Fibroblast of lung (primary cell): ENCODE data around the gene POR. TPM values are rescaled to one million over a fixed set of nuclear protein-coding genes. Genes with fewer than 3 reads are reported as not detected.

ENCODE experiments used
- DNase-seq, 2 donors: peaks; one replicate each; pipeline versions ENCODE4 v3.0.0 to v3.0.0-alpha.2; 2010; ENCODE audit warnings: low read depth in 2 of 2
- H2AFZ ChIP-seq: 2 replicates; pipeline ENCODE4 v1.5.1; 2012; ENCODE audit warnings: low read length, control low read depth, inconsistent platforms
- H3K27ac ChIP-seq: 2 replicates; pipeline ENCODE4 v1.5.1; 2011; ENCODE audit warnings: low read length, control low read depth; ENCODE audit not compliant: insufficient read depth
- H3K27me3 ChIP-seq: 2 replicates; pipeline ENCODE4 v1.5.1; 2011; ENCODE audit warnings: mild to moderate bottlenecking, low read length; ENCODE audit not compliant: control insufficient read depth, insufficient read depth
- H3K36me3 ChIP-seq: 2 replicates; pipeline ENCODE4 v1.5.1; 2011; ENCODE audit warnings: low read length; ENCODE audit not compliant: control insufficient read depth, insufficient read depth
- H3K4me1 ChIP-seq: 2 replicates; pipeline ENCODE4 v1.5.1; 2011; ENCODE audit warnings: low read length; ENCODE audit not compliant: control insufficient read depth, insufficient read depth; ENCODE audit errors: extremely low read depth
- H3K4me2 ChIP-seq: 2 replicates; pipeline ENCODE4 v1.5.1; 2011; ENCODE audit warnings: low read length, control low read depth; ENCODE audit not compliant: insufficient read depth; ENCODE audit errors: extremely low read depth
- H3K4me3 ChIP-seq, 4 experiments: fragments of 200-600 bp in 1 of 4; sonication (generic) in 1 of 4; replicated peaks in 1 of 4; 2 replicates each; pipeline ENCODE4 v1.5.1; 2011 to 2016; ENCODE audit warnings: low read length in 4 of 4, low read depth in 3 of 4, mild to moderate bottlenecking in 3 of 4, control low read depth in 2 of 4, inconsistent platforms in 1 of 4, mixed read lengths in 1 of 4; ENCODE audit not compliant: insufficient read depth in 1 of 4; ENCODE audit errors: control extremely low read depth in 1 of 4
- H3K79me2 ChIP-seq: 2 replicates; pipeline ENCODE4 v1.5.1; 2012; ENCODE audit warnings: mild to moderate bottlenecking, low read length, inconsistent platforms; ENCODE audit not compliant: control insufficient read depth, insufficient read depth
- H3K9ac ChIP-seq: 2 replicates; pipeline ENCODE4 v1.5.1; 2011; ENCODE audit warnings: mild to moderate bottlenecking, low read length, control low read depth; ENCODE audit not compliant: insufficient read depth
- H3K9me3 ChIP-seq: 2 replicates; pipeline ENCODE4 v1.5.1; 2012; ENCODE audit warnings: low read depth, low read length; ENCODE audit not compliant: control insufficient read depth, insufficient read depth
- H4K20me1 ChIP-seq: 2 replicates; pipeline ENCODE4 v1.5.1; 2011; ENCODE audit warnings: low read length; ENCODE audit not compliant: control insufficient read depth, insufficient read depth; ENCODE audit errors: extremely low read depth
- CTCF ChIP-seq, 2 donors: IDR thresholded peaks in 1 of 2; conservative IDR thresholded peaks in 1 of 2; 1 replicate in 1 of 2; 2 replicates in 1 of 2; pipeline ENCODE4 v1.5.1; 2011 to 2012; ENCODE audit warnings: low read length in 2 of 2, control low read depth in 1 of 2, inconsistent platforms in 1 of 2, low read depth in 1 of 2, mild to moderate bottlenecking in 1 of 2
- EZH2 ChIP-seq: IDR thresholded peaks from 2 replicates; pipeline ENCODE4 v1.5.1; 2012; ENCODE audit warnings: low read length, control low read depth, mild to moderate bottlenecking; ENCODE audit errors: missing control alignments
- polyA plus RNA-seq, 2 donors: library from polyadenylated mRNA; depleted of rRNA in 1 of 2; stranded (reverse) in 1 of 2; unstranded in 1 of 2; fragments of >200 nt; gene quantifications; 2 replicates each; pipeline ENCODE4 v1.2.1, GENCODE V29; 2011 to 2012; ENCODE audit warnings: missing spikeins in 1 of 2
- total RNA-seq: library from RNA; depleted of rRNA; stranded (reverse); fragments of >200 nt; gene quantifications from 2 replicates; pipeline ENCODE4 v1.2.1, GENCODE V29; 2014

The POR gene
- total and polyA plus RNA-seq, 2 donors (not counting 1 experiment from before 2014, with no cell fraction given): 36.2 to 207 TPM

GRCh38 chr7:75982306-75983064, 67.5 kb downstream of the POR start:
- H3K79me2 ChIP-seq: no peaks in the 10 kb centered on the region
- H3K9me3 ChIP-seq: no peaks in the 10 kb centered on the region
- no peak overlapping the region for H2AFZ ChIP-seq
- H3K4me2 ChIP-seq: no peak overlapping the region
- no peaks in the 10 kb centered on the region for H3K27me3 ChIP-seq
- H3K36me3 ChIP-seq: peaks cover 46% of the 10 kb centered on the region
- H3K27ac ChIP-seq: no peak overlapping the region
- TF ChIP-seq EZH2 (no peak), CTCF (conservative IDR thresholded peaks at IDR 0.05 in 1 of 2, IDR thresholded peaks at IDR 0.05 in 1 of 2; ENCODE audit: low read depth in 1 of 2, low read length in 2 of 2) (no peak)
- DNase-seq: no peak
- no peaks in the 10 kb centered on the region for H4K20me1 ChIP-seq
- H3K9ac ChIP-seq: no peak overlapping the region
- peaks cover 3% of the 10 kb centered on the region for H3K4me1 ChIP-seq
- no peak overlapping the region for H3K4me3 ChIP-seq

GRCh38 chr7:75983471-75984129, 68.6 kb downstream of the POR start:
- DNase-seq: no peak
- TF ChIP-seq EZH2: no peak
- no peak for TF ChIP-seq CTCF (conservative IDR thresholded peaks at IDR 0.05 in 1 of 2, IDR thresholded peaks at IDR 0.05 in 1 of 2; ENCODE audit: low read depth in 1 of 2, low read length in 2 of 2)
- H3K36me3 ChIP-seq: peaks cover 46% of the 10 kb centered on the region
- H3K79me2 ChIP-seq: no peaks in the 10 kb centered on the region
- no peak overlapping the region for H3K4me3 ChIP-seq
- H2AFZ ChIP-seq: no peak overlapping the region
- H3K4me2 ChIP-seq: no peak overlapping the region
- H3K27me3 ChIP-seq: no peaks in the 10 kb centered on the region
- no peaks in the 10 kb centered on the region for H3K9me3 ChIP-seq
- H3K27ac ChIP-seq: no peak overlapping the region
- no peaks in the 10 kb centered on the region for H3K4me1 ChIP-seq
- no peaks in the 10 kb centered on the region for H4K20me1 ChIP-seq
- no peak overlapping the region for H3K9ac ChIP-seq

DNA sequence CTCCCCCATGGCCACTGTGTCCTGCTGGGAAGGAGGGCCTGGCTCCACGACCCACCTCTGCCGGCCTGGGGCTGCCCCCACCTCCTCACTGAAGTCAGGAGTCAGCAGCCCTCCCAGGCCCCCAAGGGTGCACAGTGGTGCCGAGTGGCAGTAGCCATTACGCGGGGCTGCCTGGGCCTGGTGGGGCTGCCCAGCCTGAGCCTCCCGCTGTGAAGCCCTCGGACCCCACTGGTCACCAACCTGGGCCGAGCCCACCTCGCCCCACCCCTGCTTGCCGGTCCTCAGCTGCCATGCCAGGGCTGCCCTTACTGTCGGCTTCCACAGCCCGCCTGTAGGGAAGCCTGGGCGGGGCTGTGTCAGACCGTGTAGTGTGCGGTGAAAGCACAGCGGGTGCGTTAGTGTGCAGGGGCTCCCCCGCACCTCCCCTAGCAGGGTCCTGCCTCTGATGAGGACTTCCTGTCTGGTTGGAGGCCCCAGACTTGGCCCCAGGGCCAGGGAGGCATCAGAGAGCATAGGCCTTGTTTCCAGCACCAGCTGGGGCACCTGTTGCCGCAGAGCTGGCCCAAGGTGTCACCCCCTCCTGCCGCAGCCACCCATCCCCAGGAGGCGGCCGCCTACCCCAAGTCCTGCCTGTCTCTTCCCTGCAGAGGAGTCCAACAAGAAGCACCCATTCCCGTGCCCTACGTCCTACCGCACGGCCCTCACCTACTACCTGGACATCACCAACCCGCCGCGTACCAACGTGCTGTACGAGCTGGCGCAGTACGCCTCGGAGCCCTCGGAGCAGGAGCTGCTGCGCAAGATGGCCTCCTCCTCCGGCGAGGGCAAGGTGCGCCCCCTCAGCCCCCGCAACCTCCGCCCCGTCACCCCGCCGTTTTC, 69.4 kb downstream of the POR start:
- Histone ChIP-seq H3K4me2 (no peak overlapping the region), H3K9ac (no peak overlapping the region), H3K27ac (no peak overlapping the region), H3K9me3 (no peaks in the 10 kb centered on the region), H3K4me1 (no peaks in the 10 kb centered on the region), H3K36me3 (peaks cover 46% of the 10 kb centered on the region), H3K79me2 (no peaks in the 10 kb centered on the region), H3K27me3 (no peaks in the 10 kb centered on the region), H2AFZ (no peak overlapping the region), H3K4me3 (no peak overlapping the region), H4K20me1 (no peaks in the 10 kb centered on the region)
- TF ChIP-seq CTCF (conservative IDR thresholded peaks at IDR 0.05 in 1 of 2, IDR thresholded peaks at IDR 0.05 in 1 of 2; ENCODE audit: low read depth in 1 of 2, low read length in 2 of 2) (no peak), EZH2 (no peak)
- DNase-seq: no peak
